ENCODE data around the gene S1PR2.
"Not testable (repeated sequence)": the region's sequence is repeated elsewhere in the genome, so short reads cannot be mapped to it uniquely, and the experiment has no call there.

S1PR2 gene

DNA sequence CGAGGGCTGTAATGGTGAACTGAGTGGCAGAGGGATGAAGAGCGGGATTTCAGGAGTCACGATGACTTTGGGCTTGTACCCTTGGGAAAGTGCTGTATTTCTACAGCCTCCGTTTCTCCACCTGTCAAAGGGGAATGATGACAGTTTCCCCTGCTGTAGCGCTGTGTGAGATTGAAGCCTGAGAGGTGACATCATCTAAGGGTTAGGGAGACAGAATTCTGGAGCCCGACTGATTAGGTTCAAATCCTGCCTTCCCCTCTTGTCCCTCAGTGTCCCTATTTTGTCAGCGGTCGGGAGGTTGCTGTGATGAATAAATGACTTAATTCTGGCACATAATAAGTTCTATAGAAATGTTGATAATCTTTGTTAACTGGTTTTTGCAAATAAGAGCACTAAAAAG is 21.6 kb upstream of the S1PR2 start:
- DNase-seq, result no peak

DNA sequence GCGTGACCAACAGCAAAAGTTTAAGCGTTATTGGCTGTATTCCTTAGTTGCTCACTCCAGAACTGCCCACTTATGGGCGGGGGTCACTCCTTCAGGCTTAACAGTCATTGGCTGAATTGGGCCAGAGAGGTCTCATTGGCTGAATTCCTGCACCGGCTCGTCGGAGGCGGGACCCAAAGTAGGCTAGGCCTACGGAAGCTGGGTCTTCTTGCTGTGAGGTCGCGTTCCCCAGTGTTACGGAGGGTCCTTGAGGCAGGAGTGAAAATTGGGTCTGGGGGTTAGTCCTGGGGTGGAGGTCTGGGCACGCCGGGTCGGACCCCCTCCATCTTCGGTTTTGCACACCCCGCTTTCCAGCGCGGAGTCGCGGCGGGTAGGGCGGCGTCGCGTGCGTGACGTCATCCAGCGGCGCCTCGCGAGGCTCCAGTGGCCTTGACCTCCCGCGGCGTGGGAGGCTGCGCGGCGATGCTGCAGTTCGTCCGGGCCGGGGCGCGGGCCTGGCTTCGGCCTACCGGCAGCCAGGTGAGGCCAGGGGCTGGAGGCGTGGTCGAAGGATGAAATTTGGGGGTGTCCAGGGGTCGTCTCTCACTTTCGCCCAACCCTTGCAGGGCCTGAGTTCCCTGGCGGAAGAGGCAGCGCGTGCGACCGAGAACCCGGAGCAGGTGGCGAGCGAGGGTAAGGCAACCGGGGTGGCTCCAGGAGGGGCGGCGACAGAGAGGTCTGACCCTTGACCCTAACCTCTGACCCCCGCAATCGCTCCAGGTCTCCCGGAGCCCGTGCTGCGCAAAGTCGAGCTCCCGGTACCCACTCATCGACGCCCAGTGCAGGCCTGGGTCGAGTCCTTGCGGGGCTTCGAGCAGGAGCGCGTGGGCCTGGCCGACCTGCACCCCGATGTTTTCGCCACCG is 20.9 kb upstream of the S1PR2 start, which contains the start of gene MRPL4:
MRPL4 (plus strand) TSS at position 423 of the 903 bp plus-strand sequence; CDS start at position 463, 40 bp downstream.
- DNase-seq, result peak; percentile 97

DNA sequence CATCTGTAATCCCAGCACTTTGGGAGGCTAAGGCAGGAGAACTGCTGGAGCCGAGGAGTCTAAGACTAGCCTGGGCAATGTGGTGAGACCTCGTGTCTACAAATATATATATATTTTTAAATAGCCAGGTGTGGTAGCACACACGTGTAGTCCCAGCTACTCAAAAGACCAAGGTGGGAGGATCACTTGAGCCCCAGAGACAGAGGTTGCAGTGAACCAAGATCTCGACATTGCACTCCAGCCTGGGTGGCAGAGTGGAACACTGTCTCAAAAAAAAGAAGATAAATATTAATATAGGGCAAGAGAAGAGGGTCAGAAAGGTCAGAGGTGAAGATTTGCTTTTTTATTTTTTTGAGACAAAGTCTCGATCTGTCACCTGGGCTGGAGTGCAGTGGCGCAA is 15.4 kb upstream of the S1PR2 start:
- no peak for DNase-seq

DNA sequence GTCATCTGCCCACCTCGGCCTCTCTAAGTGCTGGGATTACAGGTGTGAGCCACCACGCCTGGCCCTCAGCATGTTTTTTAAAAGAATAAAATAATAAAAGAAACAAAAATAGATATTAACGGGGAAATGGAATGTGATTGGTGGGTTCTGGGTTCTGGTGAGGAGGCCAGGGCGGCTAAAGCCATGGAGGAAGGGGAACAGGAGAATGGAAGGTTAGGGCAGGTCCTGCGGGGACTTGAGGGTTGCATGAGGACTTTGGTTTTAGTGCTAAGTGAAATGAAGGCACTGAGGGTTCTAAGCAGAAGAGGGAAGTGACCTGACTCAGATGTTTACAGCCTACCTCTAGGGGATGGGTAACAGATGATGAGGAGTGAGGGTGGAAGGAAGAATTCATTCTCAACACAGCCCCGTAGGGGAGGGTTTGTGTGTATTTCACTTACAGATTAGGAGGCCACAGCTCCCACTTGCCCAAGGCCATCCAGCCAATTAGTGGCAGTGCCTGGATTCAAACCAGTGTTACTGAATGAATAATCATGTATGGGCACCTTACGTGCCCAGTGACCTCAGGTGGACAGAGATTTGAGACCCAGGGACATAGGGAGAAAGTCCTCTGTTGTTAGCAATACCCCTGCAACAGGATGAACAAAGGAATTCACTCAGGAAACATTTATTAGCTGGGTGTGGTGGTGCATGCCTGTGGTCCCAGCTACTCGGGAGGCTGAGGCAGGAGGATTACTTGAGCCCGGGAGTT is 14.2 kb upstream of the S1PR2 start:
- no peak for DNase-seq

- DNase-seq, result no peak
Measured at GRCh38 chr19:10243606-10244005, 12.5 kb upstream of the S1PR2 start.

GRCh38 chr19:10241826-10242449 is 10.8 kb upstream of the S1PR2 start:
- not testable (repeated sequence) for DNase-seq

DNA sequence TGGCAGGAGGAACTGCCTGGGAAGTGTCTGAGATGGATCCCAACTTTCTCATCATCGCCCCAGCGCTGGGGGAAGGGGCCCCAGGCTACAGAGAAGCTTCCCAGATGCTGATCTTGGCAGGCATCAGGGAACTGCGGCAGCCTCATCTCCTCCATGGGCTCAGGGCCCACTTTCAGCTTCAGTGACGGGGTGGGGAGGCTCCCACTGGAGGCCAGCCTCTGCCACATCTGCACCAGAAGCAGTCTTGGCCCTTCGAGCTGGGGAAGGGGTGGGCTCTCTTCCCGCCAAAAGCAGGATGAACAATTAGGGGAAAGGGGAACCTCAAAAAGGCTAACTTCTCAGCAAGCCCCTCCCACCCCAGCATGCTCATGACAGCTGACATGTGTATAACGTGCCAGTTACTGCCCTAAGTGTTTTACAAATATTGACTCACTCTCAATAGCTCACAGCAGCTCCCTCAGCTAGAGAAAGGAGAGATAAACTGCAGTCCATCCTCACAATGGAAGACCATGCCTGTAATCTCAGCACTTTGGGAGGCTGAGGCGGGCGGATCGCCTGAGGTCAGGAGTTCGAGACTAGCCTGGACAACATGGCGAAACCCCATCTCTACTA is 7.1 kb upstream of the S1PR2 start:
- DNase-seq, result no peak

GRCh38 chr19:10237702-10238101 is 6.6 kb upstream of the S1PR2 start:
- no peak for DNase-seq

DNA sequence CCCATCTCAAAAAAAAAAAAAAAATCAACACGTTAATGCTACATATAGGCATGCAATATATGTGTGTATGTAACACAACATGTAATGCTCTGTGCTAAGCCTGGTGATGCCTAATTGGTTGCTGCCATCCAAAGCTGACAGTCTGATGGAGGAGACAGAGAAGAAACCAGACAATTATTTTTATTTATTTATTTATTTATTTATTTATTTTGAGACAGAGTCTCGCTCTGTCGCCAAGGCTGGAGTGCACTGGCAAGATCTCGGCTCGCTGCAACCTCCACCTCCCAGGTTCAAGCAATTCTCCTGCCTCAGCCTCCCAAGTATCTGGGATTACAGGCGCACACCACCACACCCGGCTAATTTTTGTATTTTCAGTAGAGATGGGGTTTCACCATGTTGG is 4.3 kb upstream of the S1PR2 start:
- DNase-seq, result not testable (repeated sequence)

DNA sequence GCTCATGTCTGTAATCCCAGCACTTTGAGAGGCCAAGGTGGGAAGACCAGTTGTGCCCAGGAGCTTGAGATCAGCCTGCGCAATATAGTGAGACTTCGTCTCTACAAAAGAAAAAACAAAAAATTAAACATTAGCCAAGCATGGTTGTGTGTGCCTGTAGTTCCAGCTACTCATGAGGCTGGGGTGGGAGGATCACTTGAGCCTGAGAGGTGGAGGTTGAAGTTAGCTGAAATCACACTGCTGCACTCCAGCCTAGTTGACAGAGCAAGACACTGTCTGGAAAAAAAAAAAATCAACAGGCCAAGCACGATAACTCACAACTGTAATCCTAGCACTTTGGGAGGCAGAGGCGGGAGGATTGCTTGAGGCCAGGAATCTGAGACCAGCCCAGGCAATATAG is 3.9 kb upstream of the S1PR2 start:
- no peak for DNase-seq

DNA sequence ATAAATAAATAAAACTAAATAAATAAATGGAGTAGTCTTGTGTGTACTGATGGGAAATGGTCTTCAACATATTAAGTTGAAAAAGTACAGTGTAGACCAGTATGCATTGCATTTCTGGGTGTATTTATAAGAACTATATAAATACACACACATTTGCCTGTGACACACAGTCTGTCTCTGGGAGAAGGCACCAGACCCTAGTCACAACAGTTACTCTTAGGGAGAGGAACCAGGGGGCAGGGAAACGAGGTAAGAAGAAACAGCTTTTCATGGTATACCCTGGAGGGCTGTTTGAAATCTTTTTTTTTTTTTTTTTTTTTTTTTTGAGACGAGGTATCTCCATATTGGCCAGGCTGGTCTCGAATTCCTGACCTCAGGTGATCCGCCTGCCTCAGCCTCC is 2.8 kb upstream of the S1PR2 start:
- DNase-seq, result no peak

- no peak for DNase-seq
Measured at GRCh38 chr19:10231612-10232228, 589 bp upstream of the S1PR2 start.

GRCh38 chr19:10230173-10230860 is 814 bp downstream of the S1PR2 start:
- peak; percentile 75 for DNase-seq

DNA sequence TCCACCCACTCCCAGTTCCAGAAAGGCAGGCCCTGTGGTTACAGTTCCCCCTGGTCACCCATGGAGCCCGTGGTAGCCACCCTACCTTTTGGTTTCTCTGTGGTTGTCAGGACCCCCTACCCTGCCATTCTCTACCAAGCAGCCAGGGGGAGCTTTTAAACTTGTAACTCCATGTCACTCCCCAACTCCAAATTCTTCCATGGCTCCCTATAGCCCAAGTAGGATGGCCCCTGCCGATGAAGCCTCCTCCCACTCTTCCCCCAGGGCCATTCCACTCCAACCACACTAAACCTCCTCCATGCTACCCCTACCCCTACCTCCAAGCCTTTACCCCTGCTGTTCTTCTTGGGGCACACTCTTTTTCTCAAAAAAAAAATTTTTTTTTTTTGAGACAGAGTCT is 2.2 kb downstream of the S1PR2 start:
- peak; percentile 39 for DNase-seq

DNA sequence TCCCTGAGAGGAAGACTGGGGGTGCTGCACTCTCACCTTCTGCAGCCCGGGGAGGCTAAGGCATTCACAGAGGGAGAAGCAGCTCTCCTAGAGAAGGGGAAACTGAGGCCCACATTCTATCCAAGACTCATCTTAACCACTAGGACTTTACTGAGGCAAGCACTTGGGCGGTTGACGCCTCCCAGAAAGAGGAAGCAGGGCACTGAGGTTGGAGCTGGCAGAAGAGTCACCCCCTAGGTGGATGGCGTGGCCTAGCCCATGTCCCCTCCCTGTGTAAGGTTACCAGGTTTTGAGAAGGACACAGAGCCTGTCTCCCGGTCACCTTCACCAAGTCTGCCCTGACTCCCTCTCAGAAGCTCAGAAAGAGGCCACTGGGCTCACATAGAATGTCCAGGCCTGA is 2.7 kb downstream of the S1PR2 start:
- no peak for DNase-seq

GRCh38 chr19:10227026-10227971 is 3.8 kb downstream of the S1PR2 start:
- no peak for DNase-seq

- no peak for DNase-seq
Measured at GRCh38 chr19:10226376-10227025, 4.6 kb downstream of the S1PR2 start.

DNA sequence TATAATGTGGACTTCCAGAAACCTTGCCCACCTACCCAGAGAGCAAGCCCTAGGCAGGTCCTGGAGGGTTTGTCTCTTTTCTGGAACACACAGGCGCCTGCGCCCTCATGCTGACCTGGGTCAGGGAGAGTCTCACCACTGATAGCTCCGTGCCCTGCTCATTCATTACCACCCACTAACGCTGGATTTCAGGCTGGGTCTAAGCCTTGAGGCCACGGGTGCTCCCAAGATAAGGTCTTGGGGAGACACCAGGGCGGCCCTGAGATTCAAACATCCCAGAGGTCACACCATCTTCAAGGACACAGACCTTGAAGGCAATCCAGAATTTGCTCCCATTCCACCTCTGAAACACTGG is 5.1 kb downstream of the S1PR2 start:
- no peak for DNase-seq

- no peak for DNase-seq
Measured at GRCh38 chr19:10224337-10224736, 6.8 kb downstream of the S1PR2 start.

GRCh38 chr19:10223488-10224213 is 7.5 kb downstream of the S1PR2 start:
- no peak for DNase-seq
